Gastrocnemius medialis (tissue), 4 donors: Measurements from ENCODE around the gene SIAH2.

Experiments
- CTCF ChIP-seq, 5 experiments: fragments of 450-650 bp in 3 of 5; fragments of 200-600 bp in 2 of 5; sonication (generic) in 2 of 5; IDR thresholded peaks in 4 of 5; conservative IDR thresholded peaks in 1 of 5; 1 replicate in 4 of 5; 2 replicates in 1 of 5; pipeline ENCODE4 v1.5.1; 2016 to 2019; ENCODE audit warnings: antibody characterized with exemption in 5 of 5, mild to moderate bottlenecking in 3 of 5, moderate library complexity in 3 of 5
- POLR2A ChIP-seq, 2 donors: fragments of 450-650 bp; IDR thresholded peaks; one replicate each; pipeline ENCODE4 v1.6.1; 2017; ENCODE audit warnings: antibody characterized with exemption in 2 of 2, mild to moderate bottlenecking in 2 of 2, moderate library complexity in 2 of 2

GRCh38 chr3:150739877-150740645 lies 22.9 kb downstream of the SIAH2 start:
- TF ChIP-seq CTCF (IDR thresholded peaks at IDR 0.05 in 4 of 5, conservative IDR thresholded peaks at IDR 0.05 in 1 of 5), result no peak
- no peak for TF ChIP-seq POLR2A (IDR thresholded peaks at IDR 0.05)
